Esophagus squamous epithelium (tissue), 5 donors: ENCODE results near the gene KCTD5. TPM values are rescaled to one million over a fixed set of nuclear protein-coding genes. Genes with fewer than 3 reads are reported as not detected.

Experiments
- DNase-seq: peaks from one replicate; lab custom pipeline; 2025; lab: John Stamatoyannopoulos, UW
- H3K27ac ChIP-seq, 4 donors: fragments of 200-600 bp; sonication (generic); one replicate each; pipeline ENCODE4 v1.5.1; 2016 to 2019; ENCODE audit warnings: mild to moderate bottlenecking in 1 of 4
- H3K27me3 ChIP-seq, 4 donors: fragments of 200-600 bp; sonication (generic); 1 replicate in 3 of 4; 2 replicates in 1 of 4; pipeline versions ENCODE4 v1.5.1 to v1.6.0; 2017 to 2021; ENCODE audit warnings: antibody characterized with exemption in 1 of 4
- H3K36me3 ChIP-seq, 3 donors: fragments of 200-600 bp; sonication (generic); one replicate each; pipeline ENCODE4 v1.5.1; 2016 to 2019
- H3K4me1 ChIP-seq, 3 donors: fragments of 200-600 bp; sonication (generic); one replicate each; pipeline ENCODE4 v1.5.1; 2017 to 2019
- H3K4me3 ChIP-seq, 4 donors: fragments of 200-600 bp; sonication (generic); 1 replicate in 3 of 4; 2 replicates in 1 of 4; pipeline ENCODE4 v1.5.1; 2016 to 2019; ENCODE audit warnings: mild to moderate bottlenecking in 2 of 4, moderate library complexity in 1 of 4
- H3K9me3 ChIP-seq, 3 donors: fragments of 200-600 bp; sonication (generic); one replicate each; pipeline ENCODE4 v1.5.1; 2016 to 2019
- CTCF ChIP-seq, 6 experiments: fragments of 450-650 bp in 4 of 6; fragments of 200-600 bp in 2 of 6; sonication (generic) in 2 of 6; IDR thresholded peaks; one replicate each; pipeline ENCODE4 v1.5.1; 2016 to 2019; ENCODE audit warnings: antibody characterized with exemption in 6 of 6, mild to moderate bottlenecking in 4 of 6, moderate library complexity in 4 of 6
- POLR2A ChIP-seq, 4 donors: fragments of 450-650 bp; IDR thresholded peaks; one replicate each; pipeline ENCODE4 v1.6.1; 2017; ENCODE audit warnings: antibody characterized with exemption in 4 of 4, mild to moderate bottlenecking in 4 of 4, moderate library complexity in 3 of 4
- WGBS, 2 donors: methylation state at CpG; one replicate each; pipeline ENCODE4 v1.1.5; 2018; 5-methylcytosine and 5-hydroxymethylcytosine counted together
- intact Hi-C: fragments of 100-400 bp; cut with DNase I; formaldehyde crosslinking; loops from one replicate; pipeline ENCODE4 v1.15.0; 2022
- total RNA-seq, 4 donors: library from RNA; depleted of rRNA; stranded (reverse); fragments of >200 nt; gene quantifications; one replicate each; pipeline ENCODE4 v1.1.0, GENCODE V29; 2016
- donor health status: DM: yes; HTN: yes; CAD: no.

The KCTD5 gene
- total RNA-seq, 4 donors from 2014 or later = 24.8 to 51.9 (median 40.3) TPM

GRCh38 chr16:2698103-2698870 is 16.0 kb downstream of the KCTD5 start:
- intact Hi-C loops = no loop called here
- DNase-seq = no peak
- WGBS, 2 donors = 89 to 95% methylated on average over 3 to 8 of the region's 28 CpGs

GRCh38 chr16:2698965-2699750 is 16.8 kb downstream of the KCTD5 start:
- Histone ChIP-seq H3K4me3 (no peak overlapping the region), H3K36me3 (peaks cover 54 to 80% (median 57%) of the 10 kb centered on the region in 3 donors), H3K27me3 (no peaks in the 10 kb centered on the region), H3K4me1 (no peaks in the 10 kb centered on the region), H3K9me3 (no peaks in the 10 kb centered on the region), H3K27ac (no peak overlapping the region)
- no peak for TF ChIP-seq CTCF (IDR thresholded peaks at IDR 0.05)
- TF ChIP-seq POLR2A (IDR thresholded peaks at IDR 0.05) = no peak
- no peak for DNase-seq
- 40 to 83% methylated on average over 1 to 18 of the region's 32 CpGs for WGBS, 2 donors
- intact Hi-C loops = no loop called here

More at GRCh38 chr16:2698103-2698870, 16.0 kb downstream of the KCTD5 start:
- Histone ChIP-seq H3K27ac (no peak overlapping the region), H3K4me3 (no peak overlapping the region), H3K4me1 (peaks cover 0 to 3% (median 0%) of the 10 kb centered on the region in 3 donors), H3K36me3 (peaks cover 51 to 71% (median 53%) of the 10 kb centered on the region in 3 donors), H3K27me3 (no peaks in the 10 kb centered on the region), H3K9me3 (no peaks in the 10 kb centered on the region)
- no peak for TF ChIP-seq POLR2A (IDR thresholded peaks at IDR 0.05)
- no peak for TF ChIP-seq CTCF (IDR thresholded peaks at IDR 0.05)

- Histone ChIP-seq H3K36me3 (peaks cover 56 to 88% (median 57%) of the 10 kb centered on the region in 3 donors), H3K4me1 (no peaks in the 10 kb centered on the region), H3K27me3 (no peaks in the 10 kb centered on the region), H3K27ac (no peak overlapping the region), H3K4me3 (no peak overlapping the region), H3K9me3 (no peaks in the 10 kb centered on the region)
- TF ChIP-seq CTCF (IDR thresholded peaks at IDR 0.05) = no peak
- no peak for TF ChIP-seq POLR2A (IDR thresholded peaks at IDR 0.05)
- intact Hi-C loops = no loop called here
- no peak for DNase-seq
- WGBS, 2 donors = 84 to 94% methylated on average over 11 to 19 of the region's 28 CpGs
Observed at GRCh38 chr16:2699791-2700600, 17.7 kb downstream of the KCTD5 start.

DNA sequence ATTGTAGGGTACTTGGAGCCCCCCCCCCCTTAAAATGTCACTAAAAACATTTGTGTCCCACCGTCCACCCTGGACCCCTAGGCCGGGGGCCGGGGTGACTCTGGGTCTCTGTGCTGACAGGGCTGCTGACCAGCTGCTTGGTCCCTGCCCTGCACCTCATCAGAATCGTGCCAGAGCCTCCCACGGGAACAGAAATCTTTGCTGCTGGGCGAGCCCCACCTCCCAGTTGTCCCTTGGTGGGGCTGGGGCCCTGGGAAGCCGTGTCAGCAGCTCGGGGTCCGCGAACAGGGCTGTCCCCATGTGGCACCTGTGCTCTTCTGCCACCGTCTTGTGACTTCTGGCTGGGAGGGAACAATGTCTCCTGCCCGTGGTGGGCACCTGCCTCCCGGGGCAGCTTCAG is 18.5 kb downstream of the KCTD5 start:
- no peak overlapping the region for H3K27ac ChIP-seq
- H3K36me3 ChIP-seq = peaks cover 59 to 96% (median 61%) of the 10 kb centered on the region in 3 donors
- H3K9me3 ChIP-seq = no peaks in the 10 kb centered on the region
- DNase-seq = no peak
- no peaks in the 10 kb centered on the region for H3K4me1 ChIP-seq
- no peaks in the 10 kb centered on the region for H3K27me3 ChIP-seq
- TF ChIP-seq CTCF (IDR thresholded peaks at IDR 0.05) (no peak), POLR2A (IDR thresholded peaks at IDR 0.05) (no peak)
- intact Hi-C loops = no loop called here
- H3K4me3 ChIP-seq = no peak overlapping the region
- WGBS, 2 donors = 89% methylated on average over 8 of the region's 13 CpGs; no CpG with 5 or more reads in 1 of the 2 donors
